ENCODE measurements around the gene ARHGEF19. TPM values are rescaled to one million over a fixed set of nuclear protein-coding genes. Genes with fewer than 3 reads are reported as not detected.

Gene ARHGEF19
- total and polyA plus RNA-seq, 9 of the 15 experiments (the other 6 are each of a cell fraction or from before 2014, with no cell fraction given), result 0.73 to 21.0 (median 5.2) TPM

DNA sequence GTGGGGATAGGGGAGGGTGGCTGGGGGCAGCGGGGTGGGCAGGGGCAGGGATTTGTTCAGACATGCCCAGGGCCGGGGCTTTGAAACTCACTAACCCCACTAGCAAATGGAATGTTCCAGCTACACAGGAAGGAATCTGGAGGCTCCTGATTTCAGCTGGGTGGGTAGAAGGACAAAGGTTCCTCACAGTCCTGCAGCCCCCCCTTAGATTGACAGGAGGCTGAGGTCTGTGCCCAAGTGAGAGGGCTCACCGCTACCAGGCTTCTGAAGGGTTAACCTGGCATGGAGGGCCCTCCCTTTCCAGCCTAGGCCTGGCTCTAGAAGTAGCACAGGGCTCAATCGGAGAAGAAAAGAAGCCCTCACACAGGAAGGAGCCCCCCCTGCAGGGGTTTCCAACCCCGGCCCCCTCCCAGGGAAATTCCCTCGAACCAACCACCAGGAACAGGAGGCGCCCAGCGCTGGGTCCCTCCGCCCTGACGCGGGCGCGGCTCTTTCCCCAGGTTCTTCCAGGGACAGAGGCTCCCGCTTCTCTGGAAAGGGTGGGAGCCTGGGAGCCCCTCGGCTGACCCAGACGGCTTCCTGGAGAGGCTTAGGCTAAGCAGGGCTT lies 59.9 kb downstream of the ARHGEF19 start:
- intact Hi-C loops (cut with micrococcal nuclease), result loop anchor here (5.0 kb wide), 1 partner anchor 70 kb away; no protein-coding TSS in a partner anchor
- no peaks in the 10 kb centered on the region for H3K9me3 ChIP-seq (replicated peaks; ENCODE audit: control insufficient read depth, insufficient read depth, low read depth, low read length)
- H3K36me3 ChIP-seq (ENCODE audit: control insufficient read depth, insufficient read depth, low read length), result no peaks in the 10 kb centered on the region
- H3K4me2 ChIP-seq (ENCODE audit: insufficient read depth, low read length), result no peak overlapping the region
- no peak overlapping the region; a peak in 1 of 4 replicates for H3K9ac ChIP-seq (ENCODE audit: insufficient read depth in 1 of 2, low read depth in 2 of 2, low read length in 2 of 2)
- peaks cover 18 to 58% of the 10 kb centered on the region in 2 experiments for H3K4me1 ChIP-seq (replicated peaks in 1 of 2; ENCODE audit: control insufficient read depth in 2 of 2, insufficient read depth in 2 of 2, low read length in 2 of 2)
- 70% methylated on average over 14 of the region's 16 CpGs for WGBS (ENCODE audit: insufficient coverage, low coverage, missing lambda C conversion rate)
- no peak for ATAC-seq
- no peaks in the 10 kb centered on the region for H3K27me3 ChIP-seq (ENCODE audit: control insufficient read depth in 2 of 2, insufficient read depth in 2 of 2, low read length in 2 of 2)
- no peak overlapping the region for H3K27ac ChIP-seq (ENCODE audit: extremely low read depth, low read depth, low read length)
- in situ Hi-C loops (cut with MboI), result no loop called here
- no peak for DNase-seq (ENCODE audit: extremely low read depth in 1 of 4, low spot score in 3 of 4)
- CTCF ChIA-PET (ENCODE audit: low intra/inter-chr PET ratio), result no interaction called here
- H3K79me2 ChIP-seq (ENCODE audit: control insufficient read depth, insufficient read depth, low read length), result no peaks in the 10 kb centered on the region
- H4K20me1 ChIP-seq (replicated peaks; ENCODE audit: control insufficient read depth, insufficient read depth, low read length), result peaks cover 6% of the 10 kb centered on the region; the same call in 1 of the 2 replicates
- no peak overlapping the region for H3K4me3 ChIP-seq
- BruUV-seq (replicated peaks), result no TSS peak
- H2AFZ ChIP-seq (ENCODE audit: low read depth, low read length), result no peak overlapping the region
- no peak for FAIRE-seq
- POLR2A ChIA-PET, result interaction anchor here (0.8 to 1.7 kb wide), 2 partner anchors 8 to 16 kb away, joined by 4 to 6 read pairs; no protein-coding TSS in a partner anchor
- H3K9me1 ChIP-seq (ENCODE audit: control insufficient read depth, insufficient read depth, low read length), result peaks cover 4% of the 10 kb centered on the region
- TF ChIP-seq NR2C2 (CRISPR knock-in tag; IDR thresholded peaks at IDR 0.05) (no peak), NR2C2 (tag; IDR thresholded peaks at IDR 0.05) (no peak), ZSCAN32 (CRISPR knock-in tag; IDR thresholded peaks at IDR 0.05) (no peak), NELFE (IDR thresholded peaks at IDR 0.05; ENCODE audit: insufficient read depth, insufficient read length) (no peak), TFAP4 (CRISPR knock-in tag; IDR thresholded peaks at IDR 0.05; ENCODE audit: borderline replicate concordance) (no peak), ZNF518B (CRISPR knock-in tag; IDR thresholded peaks at IDR 0.05) (no peak), GABPB1 (CRISPR knock-in tag; IDR thresholded peaks at IDR 0.05) (no peak), MYC (IDR thresholded peaks at IDR 0.05; ENCODE audit: low read depth, low read length) (no peak), MYC (CRISPR knock-in tag; IDR thresholded peaks at IDR 0.05; ENCODE audit: borderline replicate concordance, low read depth) (no peak), POLR2A (conservative IDR thresholded peaks at IDR 0.05) (no peak), BDP1 (IDR thresholded peaks at IDR 0.05; ENCODE audit: insufficient read depth, insufficient read length) (no peak), ZNF444 (CRISPR knock-in tag; IDR thresholded peaks at IDR 0.05) (no peak), KAT7 (CRISPR knock-in tag; IDR thresholded peaks at IDR 0.05; ENCODE audit: borderline replicate concordance) (no peak)
- TF ChIP-seq, protein P1, sequence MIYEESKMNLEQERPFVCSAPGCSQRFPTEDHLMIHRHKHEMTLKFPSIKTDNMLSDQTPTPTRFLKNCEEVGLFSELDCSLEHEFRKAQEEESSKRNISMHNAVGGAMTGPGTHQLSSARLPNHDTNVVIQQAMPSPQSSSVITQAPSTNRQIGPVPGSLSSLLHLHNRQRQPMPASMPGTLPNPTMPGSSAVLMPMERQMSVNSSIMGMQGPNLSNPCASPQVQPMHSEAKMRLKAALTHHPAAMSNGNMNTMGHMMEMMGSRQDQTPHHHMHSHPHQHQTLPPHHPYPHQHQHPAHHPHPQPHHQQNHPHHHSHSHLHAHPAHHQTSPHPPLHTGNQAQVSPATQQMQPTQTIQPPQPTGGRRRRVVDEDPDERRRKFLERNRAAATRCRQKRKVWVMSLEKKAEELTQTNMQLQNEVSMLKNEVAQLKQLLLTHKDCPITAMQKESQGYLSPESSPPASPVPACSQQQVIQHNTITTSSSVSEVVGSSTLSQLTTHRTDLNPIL (CRISPR knock-in tag; IDR thresholded peaks at IDR 0.05), result no peak
- TF ChIP-seq, protein P2, sequence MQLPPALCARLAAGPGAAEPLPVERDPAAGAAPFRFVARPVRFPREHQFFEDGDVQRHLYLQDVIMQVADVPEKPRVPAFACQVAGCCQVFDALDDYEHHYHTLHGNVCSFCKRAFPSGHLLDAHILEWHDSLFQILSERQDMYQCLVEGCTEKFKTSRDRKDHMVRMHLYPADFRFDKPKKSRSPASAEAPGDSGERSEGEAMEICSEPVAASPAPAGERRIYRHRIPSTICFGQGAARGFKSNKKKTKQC (CRISPR knock-in tag; IDR thresholded peaks at IDR 0.05), result no peak

All from K562 (cell line).